ENCODE measurements around the gene FPGS. TPM values are rescaled to one million over a fixed set of nuclear protein-coding genes. Genes with fewer than 3 reads are reported as not detected.

FPGS gene
- total RNA-seq, 4 donors from 2014 or later = 42.5 to 91.4 (median 63.2) TPM

DNA sequence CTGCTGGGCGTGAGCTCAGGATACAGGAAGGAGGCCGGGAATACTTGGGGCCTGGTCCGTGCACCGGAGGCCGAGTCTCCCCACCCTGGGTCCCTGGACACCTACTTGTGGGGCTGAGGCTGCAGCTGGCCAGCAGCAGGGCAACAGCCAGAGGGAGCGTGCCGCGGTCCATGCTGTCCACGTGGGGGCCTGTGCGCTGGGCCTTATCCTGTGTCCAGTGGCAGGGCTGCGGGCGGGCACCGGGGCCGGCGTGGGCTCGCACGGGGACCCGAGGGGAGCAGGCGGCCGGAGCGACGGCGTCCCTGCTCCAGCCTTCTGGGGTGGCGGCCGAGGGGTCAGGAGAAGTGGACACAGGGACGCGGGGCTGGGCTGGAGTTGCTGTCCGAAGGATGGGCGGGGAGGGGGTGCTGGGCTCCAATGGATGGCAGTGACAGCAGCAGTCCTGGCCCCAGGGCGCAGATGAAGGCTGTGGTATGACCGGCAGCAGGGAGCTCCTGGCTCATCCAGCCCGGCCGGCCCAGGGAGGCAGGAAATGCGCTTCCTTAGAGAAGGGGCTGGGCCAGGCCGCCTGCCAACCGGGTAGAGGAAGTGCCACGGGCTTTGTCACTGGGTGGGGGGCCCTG lies 51.6 kb downstream of the FPGS start, which contains the start of gene ENG:
Gene ENG, minus strand, starts transcription at position 475 of the 623 bp plus-strand sequence. Its CDS starts 303 bp downstream, at position 172.
- Histone ChIP-seq H3K36me3 (peaks cover 0 to 14% of the 10 kb centered on the region in 2 donors), H3K9me3 (peaks cover 0 to 4% (median 0%) of the 10 kb centered on the region in 3 donors), H3K4me3 (peak within 1 kb of the TSS; percentile 41 to 68), H3K27ac (peak within 1 kb of the TSS; percentile 34 to 86 (median 84)), H3K4me1 (peaks cover 0 to 67% (median 27%) of the 10 kb centered on the region in 3 donors), H3K27me3 (no peaks in the 10 kb centered on the region)
- peak; percentile 21 for TF ChIP-seq POLR2AphosphoS5 (IDR thresholded peaks at IDR 0.05)
- TF ChIP-seq POLR2A (IDR thresholded peaks at IDR 0.05) = peak; percentile 34 to 50
- TF ChIP-seq CTCF (IDR thresholded peaks at IDR 0.05) = peak in 1 of 4 experiments; percentile 40
- TF ChIP-seq EP300 (IDR thresholded peaks at IDR 0.05) = no peak
- WGBS, 2 donors (ENCODE audit: low coverage in 1 of 2) = 20% methylated on average over 1 of the region's 37 CpGs; no CpG with 5 or more reads in 1 of the 2 donors
- peak; percentile 67 for ATAC-seq

- peak overlapping the region in 1 of 2 donors; percentile 68 for H3K4me3 ChIP-seq
- ATAC-seq = no peak
- no peaks in the 10 kb centered on the region for H3K9me3 ChIP-seq
- H3K27ac ChIP-seq = peak overlapping the region; percentile 34 to 86 (median 84)
- WGBS, 2 donors (ENCODE audit: low coverage in 1 of 2) = 100% methylated on average over 1 of the region's 11 CpGs; no CpG with 5 or more reads in 1 of the 2 donors
- H3K36me3 ChIP-seq = peaks cover 0 to 10% of the 10 kb centered on the region in 2 donors
- no peaks in the 10 kb centered on the region for H3K27me3 ChIP-seq
- TF ChIP-seq CTCF (IDR thresholded peaks at IDR 0.05) (no peak), POLR2AphosphoS5 (IDR thresholded peaks at IDR 0.05) (no peak), EP300 (IDR thresholded peaks at IDR 0.05) (no peak), POLR2A (IDR thresholded peaks at IDR 0.05) (no peak)
- peaks cover 0 to 73% (median 27%) of the 10 kb centered on the region in 3 donors for H3K4me1 ChIP-seq
Measured at GRCh38 chr9:127854960-127855359, 52.3 kb downstream of the FPGS start.

DNA sequence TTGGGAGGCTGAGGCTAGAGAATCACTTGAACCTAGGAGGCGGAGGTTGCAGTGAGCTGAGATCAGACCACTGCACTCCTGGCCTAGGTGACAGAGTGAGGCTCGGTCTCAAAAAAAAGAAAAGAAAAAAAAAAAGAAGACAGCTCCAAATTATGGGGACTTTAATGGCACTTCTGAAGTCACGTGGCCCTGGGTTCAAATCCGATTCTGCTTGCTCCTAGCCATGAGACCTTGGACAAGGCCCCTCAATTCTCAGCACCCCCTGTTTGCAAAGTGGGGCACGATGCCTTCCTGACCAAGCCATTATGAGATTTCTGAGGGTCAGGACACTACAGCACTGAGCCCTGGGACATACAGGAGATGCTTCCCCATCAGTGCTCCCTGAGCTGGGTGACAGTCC lies 52.8 kb downstream of the FPGS start:
- TF ChIP-seq POLR2AphosphoS5 (IDR thresholded peaks at IDR 0.05) (no peak), EP300 (IDR thresholded peaks at IDR 0.05) (no peak), CTCF (IDR thresholded peaks at IDR 0.05) (no peak), POLR2A (IDR thresholded peaks at IDR 0.05) (no peak)
- WGBS, 2 donors (ENCODE audit: low coverage in 1 of 2) = 96 to 100% methylated on average over 2 to 4 of the region's 5 CpGs
- Histone ChIP-seq H3K4me1 (peaks cover 0 to 77% (median 27%) of the 10 kb centered on the region in 3 donors), H3K27ac (peak overlapping the region in 3 of 4 donors; percentile 19 to 86 (median 86)), H3K4me3 (no peak overlapping the region), H3K9me3 (no peaks in the 10 kb centered on the region), H3K27me3 (no peaks in the 10 kb centered on the region), H3K36me3 (peaks cover 0 to 5% of the 10 kb centered on the region in 2 donors)
- no peak for ATAC-seq

GRCh38 chr9:127856094-127856728 lies 53.5 kb downstream of the FPGS start:
- Histone ChIP-seq H3K4me3 (no peak overlapping the region), H3K4me1 (peaks cover 0 to 84% (median 27%) of the 10 kb centered on the region in 3 donors), H3K27ac (peak overlapping the region in 3 of 4 donors; percentile 19 to 45 (median 23)), H3K27me3 (no peaks in the 10 kb centered on the region), H3K36me3 (peaks cover 0 to 2% of the 10 kb centered on the region in 2 donors), H3K9me3 (no peaks in the 10 kb centered on the region)
- WGBS, 2 donors (ENCODE audit: low coverage in 1 of 2) = 36 to 61% methylated on average over 2 of the region's 11 CpGs
- TF ChIP-seq CTCF (IDR thresholded peaks at IDR 0.05) = no peak
- TF ChIP-seq POLR2AphosphoS5 (IDR thresholded peaks at IDR 0.05) = no peak
- no peak for TF ChIP-seq EP300 (IDR thresholded peaks at IDR 0.05)
- no peak for TF ChIP-seq POLR2A (IDR thresholded peaks at IDR 0.05)
- no peak for ATAC-seq

Data from gastroesophageal sphincter (tissue), 4 donors.